ENCODE data around the gene ATP2B2.
"Not testable (repeated sequence)": the region's sequence is repeated elsewhere in the genome, so short reads cannot be mapped to it uniquely, and the experiment has no call there.

Gene ATP2B2

GRCh38 chr3:10317311-10317960 is 187.9 kb downstream of the ATP2B2 start:
- DNase-seq, result no peak

GRCh38 chr3:10315771-10316344 is 189.5 kb downstream of the ATP2B2 start:
- DNase-seq, result no peak

GRCh38 chr3:10315101-10315500 is 190.3 kb downstream of the ATP2B2 start:
- DNase-seq, result no peak

GRCh38 chr3:10312861-10313260 is 192.5 kb downstream of the ATP2B2 start:
- no peak for DNase-seq

GRCh38 chr3:10312391-10312790 is 193.0 kb downstream of the ATP2B2 start:
- DNase-seq, result no peak

GRCh38 chr3:10311710-10312109 is 193.7 kb downstream of the ATP2B2 start:
- DNase-seq, result no peak

- no peak for DNase-seq
Measured at GRCh38 chr3:10310578-10310977, 194.8 kb downstream of the ATP2B2 start.

- no peak for DNase-seq
Measured at GRCh38 chr3:10309736-10310135, 195.7 kb downstream of the ATP2B2 start.

GRCh38 chr3:10308678-10309077 is 196.7 kb downstream of the ATP2B2 start:
- no peak for DNase-seq

GRCh38 chr3:10306156-10306555 is 199.2 kb downstream of the ATP2B2 start:
- no peak for DNase-seq

- no peak for DNase-seq
Measured at GRCh38 chr3:10305331-10305902, 200.0 kb downstream of the ATP2B2 start.

- no peak for DNase-seq
Measured at GRCh38 chr3:10304905-10305304, 200.5 kb downstream of the ATP2B2 start.

- no peak for DNase-seq
Measured at GRCh38 chr3:10303785-10304184, 201.6 kb downstream of the ATP2B2 start.

- DNase-seq, result no peak
Measured at GRCh38 chr3:10303105-10303504, 202.3 kb downstream of the ATP2B2 start.

GRCh38 chr3:10300087-10300486 is 205.3 kb downstream of the ATP2B2 start:
- no peak for DNase-seq

- DNase-seq, result no peak
Measured at GRCh38 chr3:10299679-10300078, 205.7 kb downstream of the ATP2B2 start.

GRCh38 chr3:10299175-10299574 is 206.2 kb downstream of the ATP2B2 start:
- DNase-seq, result no peak

- DNase-seq, result not testable (repeated sequence)
Measured at GRCh38 chr3:10298064-10298463, 207.3 kb downstream of the ATP2B2 start.

GRCh38 chr3:10294030-10294586 is 211.3 kb downstream of the ATP2B2 start:
- no peak for DNase-seq

GRCh38 chr3:10292505-10293419 is 212.6 kb downstream of the ATP2B2 start, which contains the start of gene GHRL:
TSS of gene GHRL (minus strand) at chr3:10292947. CDS start at chr3:10290180, 2,767 bp downstream.
- no peak for DNase-seq

GRCh38 chr3:10291641-10292040 is 213.7 kb downstream of the ATP2B2 start:
- no peak for DNase-seq

- no peak for DNase-seq
Measured at GRCh38 chr3:10290481-10291176, 214.8 kb downstream of the ATP2B2 start.

All from NCI-H146 (cell line).